GM21737 (cell line): ENCODE measurements around the gene LINC01488.

Experiments
- ATAC-seq: cut with Tn5 transposase; IDR thresholded peaks from one replicate; pipeline ENCODE4 v1.9.1; 2021; ENCODE audit warnings: mild to moderate bottlenecking, moderate library complexity; ENCODE audit not compliant: unreplicated experiment

LINC01488 gene

DNA sequence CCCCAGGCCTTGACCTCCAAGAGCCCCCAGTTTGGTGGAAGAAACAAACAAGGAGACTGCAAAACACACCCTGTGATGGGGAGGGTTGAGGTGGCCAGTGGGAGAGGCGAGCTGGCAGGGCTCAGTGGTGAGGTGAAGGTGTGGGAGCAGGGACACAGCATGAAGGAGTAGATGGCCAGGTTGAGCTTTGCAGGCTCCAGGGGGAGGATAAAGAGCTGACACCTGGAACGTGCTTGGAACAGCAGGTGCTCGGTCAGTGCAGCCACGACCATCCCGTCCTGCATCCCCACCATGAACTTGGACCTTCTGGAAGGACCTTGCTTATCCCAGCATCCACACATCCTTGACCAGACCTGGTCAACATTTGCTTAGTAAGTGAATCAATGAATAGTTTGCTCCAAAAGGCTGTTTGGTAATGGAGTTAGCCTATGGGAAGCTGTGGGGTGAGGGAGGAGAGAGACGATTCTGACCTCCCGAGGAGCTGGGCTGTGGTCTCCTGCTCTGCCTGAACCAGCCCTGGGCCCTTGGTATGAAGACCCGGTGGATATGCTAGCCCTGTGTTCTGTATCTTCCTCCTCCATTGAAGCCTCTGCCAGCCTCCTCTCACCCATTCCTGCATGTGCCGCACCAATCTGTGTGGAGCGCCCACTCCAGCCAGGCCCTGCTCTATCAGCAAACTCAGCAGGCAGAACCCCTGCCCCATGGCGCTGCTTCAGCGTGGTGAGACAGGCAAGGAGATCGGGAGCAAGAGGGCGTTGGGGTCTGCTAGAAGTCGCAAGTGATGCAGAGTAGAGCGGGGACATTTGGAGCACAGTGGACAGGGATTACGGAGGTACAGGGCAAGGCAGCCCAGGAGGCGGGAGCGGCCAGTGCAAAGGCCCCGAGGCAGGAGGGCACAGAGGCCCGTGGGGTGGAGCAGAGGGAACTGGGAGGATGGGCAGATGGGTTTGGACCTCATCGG lies 9.9 kb downstream of the LINC01488 start:
- no peak for ATAC-seq

DNA sequence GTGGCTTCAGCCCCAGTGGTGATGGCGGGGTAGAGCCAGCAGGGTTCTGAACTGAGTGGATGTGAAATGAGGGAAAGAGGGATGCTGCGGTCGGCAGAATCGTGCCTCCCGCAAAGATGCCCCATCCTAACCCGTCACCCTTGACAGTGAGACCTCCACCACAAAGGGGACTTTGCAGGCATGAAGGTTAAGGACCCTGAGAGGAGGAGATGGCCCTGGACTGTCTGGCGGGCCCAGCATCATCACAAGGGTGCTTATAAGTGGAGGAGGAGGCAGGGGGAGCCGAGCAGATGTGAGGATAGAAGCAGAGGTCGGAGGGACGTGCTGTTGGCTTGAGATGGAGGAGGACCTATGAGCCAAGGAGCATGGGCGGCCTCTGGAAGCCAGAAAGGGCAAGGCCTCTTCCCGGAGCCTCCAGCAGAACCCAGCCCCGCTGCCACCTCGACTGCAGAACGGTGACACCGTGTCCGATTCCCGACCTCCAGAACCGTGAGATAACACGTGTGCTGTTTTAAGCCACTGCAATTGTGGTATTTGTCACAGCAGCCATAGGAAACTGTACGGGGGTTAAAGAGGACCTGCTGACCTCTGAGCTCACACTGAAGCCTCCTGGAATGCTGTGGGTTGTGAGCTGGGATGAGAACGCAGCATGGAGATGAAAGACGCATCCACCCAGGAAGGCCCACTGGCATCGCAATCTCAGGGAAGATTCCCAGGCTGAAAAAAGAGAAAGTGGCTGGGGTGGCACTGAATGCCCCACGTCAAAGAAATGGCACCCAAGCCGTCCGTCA lies 10.9 kb downstream of the LINC01488 start:
- ATAC-seq, result no peak

DNA sequence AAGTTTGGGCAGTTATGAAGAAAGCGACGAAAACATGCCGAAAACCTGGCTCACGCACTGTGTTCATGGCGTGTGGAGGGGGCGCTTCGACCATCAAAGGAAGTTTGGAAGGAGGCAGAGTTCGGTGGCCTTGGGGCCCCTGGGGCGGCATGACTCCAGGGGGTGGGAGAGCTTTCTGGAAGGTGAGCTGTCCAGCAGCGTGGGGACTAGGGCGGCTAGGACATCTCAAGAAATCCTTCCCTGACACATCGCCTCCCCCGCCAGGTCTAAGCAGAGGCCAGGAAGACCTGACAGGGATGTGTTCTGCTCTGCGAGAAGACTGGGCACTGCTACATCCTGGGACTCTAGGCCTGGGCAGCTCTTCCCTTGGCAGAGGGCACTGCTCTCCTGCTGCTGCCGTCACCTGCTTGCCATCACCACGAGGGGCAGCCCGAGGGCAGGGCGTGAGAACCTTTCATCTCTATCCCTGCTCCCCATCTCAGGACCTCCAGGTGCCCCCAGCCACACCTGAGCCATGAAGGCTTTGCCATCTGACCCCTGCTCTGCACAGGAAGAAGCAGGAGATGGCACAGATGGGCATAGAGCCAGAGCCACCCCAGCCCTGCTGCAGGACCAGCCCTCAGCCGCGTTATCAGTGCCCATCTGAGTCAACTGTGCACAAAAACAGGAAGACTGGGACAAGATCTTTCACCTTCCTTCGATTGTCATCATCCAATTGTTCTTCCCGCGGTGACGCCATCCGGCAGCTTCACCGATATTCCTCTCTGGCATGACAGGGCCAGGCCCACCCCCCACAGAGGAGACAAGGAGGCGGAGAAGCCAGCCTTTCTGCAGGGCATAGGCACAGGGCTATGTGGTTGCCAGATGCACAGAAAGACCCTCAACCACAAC lies 12.7 kb downstream of the LINC01488 start:
- no peak for ATAC-seq

DNA sequence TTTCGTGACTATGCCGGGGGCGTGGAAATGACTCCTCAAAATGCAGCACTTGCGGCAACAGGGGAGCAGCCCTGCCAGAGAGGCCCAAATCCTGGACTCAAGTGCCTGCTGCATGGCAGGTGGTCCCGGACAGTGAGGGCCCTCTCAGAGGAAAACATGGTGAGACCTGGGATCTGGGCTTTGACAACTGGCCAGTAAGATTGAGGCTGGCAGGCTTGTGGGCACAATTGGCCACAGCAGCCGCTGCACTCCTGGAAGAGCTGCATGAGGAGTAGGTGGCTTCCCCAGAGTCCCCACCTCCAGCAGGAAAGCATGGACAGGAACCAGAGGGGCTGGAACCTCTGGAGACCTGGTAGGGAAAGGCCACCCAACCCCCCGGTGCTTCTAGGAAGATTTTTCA lies 13.4 kb downstream of the LINC01488 start:
- no peak for ATAC-seq

DNA sequence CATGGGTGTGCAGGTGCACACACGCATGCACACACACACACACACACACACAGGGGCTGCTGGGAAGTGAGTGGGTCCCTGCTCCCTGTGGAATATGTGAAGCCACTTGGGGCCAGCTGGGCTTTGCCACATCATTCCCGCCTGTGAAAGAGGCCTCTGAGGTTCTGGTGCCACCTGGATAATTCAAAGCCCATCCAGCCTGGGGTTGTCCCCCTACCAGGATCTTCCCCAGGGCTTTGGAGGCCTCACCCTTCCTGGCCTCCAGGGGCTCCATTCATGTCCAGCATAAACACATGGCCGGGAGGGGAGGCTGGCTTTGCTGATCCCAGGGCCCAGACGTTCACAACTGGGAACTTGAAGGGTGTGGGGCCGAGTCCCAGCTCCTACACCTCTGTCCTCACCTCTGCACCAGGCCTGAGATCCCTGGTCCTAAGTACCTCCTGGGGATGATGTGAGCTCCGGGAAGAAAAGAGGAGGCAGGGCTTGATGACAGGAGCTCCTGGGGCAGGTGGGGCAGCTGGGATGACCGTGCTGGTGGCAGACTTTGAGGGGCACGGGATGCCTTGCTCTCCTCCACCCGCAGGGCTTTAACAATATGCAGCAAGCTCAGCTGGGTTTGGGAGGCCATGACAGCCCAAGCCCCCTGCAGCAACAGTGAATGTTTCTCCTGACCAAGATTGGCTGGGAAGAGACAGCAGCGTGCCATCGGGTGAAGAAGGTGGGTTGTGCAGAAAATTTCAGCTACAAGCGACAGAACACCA lies 14.2 kb downstream of the LINC01488 start:
- ATAC-seq, result no peak

DNA sequence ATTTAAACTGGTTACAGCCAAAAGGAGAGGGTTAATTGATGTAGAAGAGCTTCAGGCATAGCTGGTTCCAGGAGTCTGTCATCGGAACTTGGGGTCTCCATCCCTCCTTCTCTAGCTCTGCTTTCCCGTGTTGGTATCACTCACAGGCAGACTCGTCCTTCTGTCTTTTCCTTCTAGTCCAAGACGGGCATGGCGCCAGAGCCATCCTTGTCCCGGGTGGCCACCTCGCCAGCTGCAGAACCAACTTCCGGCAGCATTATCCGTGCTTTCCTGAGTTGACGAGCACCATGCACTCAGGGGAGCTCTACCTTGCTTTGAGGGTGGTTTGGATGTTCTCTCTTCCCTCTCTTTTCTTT lies 14.7 kb downstream of the LINC01488 start:
- no peak for ATAC-seq

DNA sequence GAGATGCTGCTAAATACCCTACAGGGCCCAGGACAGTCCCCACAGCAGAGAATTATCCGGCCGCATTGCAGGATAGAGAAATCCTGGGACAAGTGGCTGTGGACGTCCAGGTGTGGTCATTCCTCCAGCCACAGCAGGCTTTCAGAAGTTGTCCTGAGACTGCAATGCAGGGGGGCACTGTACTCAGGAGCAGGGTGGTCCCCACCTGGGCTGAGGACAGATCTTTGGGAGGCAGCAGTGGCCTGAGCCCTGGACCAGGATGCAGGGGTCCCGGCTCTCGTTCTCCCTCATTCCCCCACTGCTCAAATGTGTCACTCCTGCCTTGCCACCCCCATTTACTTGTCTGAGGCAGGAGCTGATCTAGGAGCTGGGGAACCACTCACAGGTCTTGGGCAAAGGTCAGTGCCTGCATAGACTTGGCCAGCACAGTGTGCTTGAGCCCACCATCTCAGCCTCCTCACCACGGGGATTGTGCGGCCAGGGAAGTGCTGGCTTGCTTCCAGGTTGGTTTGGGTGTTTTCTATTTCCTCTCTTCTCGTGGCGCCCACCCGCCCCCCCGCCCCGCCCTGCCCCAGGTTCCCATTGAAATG lies 15.3 kb downstream of the LINC01488 start:
- no peak for ATAC-seq

DNA sequence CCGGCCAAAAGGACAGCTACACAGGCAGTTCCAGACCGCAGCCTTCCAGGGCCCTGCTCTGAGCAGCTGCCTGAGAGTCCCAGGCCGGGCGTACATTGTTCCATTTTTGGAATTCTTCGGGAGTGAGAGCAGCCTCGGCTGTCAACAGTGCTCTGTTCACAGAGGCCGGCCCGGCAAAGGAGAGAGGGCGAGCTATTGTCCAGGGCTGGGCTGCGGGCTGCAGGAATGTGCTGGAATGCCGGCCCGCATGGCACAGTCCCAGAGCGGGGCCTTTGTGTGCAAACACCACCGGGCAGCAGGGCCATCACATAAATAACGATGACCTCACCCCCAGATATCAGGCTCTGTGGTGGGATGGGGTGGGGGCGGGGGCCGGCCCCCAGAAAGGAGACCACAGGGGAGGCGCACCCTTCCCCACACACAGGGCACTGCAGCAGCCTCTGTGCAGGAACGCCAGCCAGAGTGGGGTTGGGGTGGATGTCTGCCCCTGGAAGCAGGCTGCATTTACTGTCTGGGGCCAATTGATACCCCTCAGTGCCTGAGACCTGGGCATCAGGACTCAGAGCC lies 15.8 kb downstream of the LINC01488 start:
- no peak for ATAC-seq

DNA sequence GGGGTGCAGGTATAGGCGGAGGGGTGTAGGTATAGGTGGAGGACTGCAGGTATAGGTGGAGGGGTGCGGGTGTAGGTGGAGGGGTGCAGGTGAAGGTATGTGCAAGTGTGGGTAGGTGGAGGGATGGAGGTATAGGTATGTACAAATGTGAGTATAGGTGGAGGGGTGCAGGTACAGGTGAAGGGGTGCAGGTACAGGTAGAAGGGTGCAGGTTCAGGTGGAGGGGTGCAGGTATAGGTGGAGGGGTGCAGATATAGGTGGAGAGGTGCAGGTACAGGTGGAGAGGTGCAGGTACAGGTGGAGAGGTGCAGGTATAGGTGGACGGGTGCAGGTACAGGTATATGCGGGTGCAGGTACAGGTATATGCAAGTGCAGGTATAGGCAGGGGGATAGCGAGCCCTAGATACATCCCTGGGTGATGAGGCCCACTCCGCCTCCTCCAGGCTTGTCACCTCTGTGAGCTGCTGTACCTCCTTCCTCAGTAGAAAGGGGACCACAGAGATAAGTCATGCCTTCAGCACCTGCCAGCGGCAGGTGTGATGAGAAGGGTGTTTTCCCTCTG lies 17.2 kb downstream of the LINC01488 start:
- no peak for ATAC-seq

DNA sequence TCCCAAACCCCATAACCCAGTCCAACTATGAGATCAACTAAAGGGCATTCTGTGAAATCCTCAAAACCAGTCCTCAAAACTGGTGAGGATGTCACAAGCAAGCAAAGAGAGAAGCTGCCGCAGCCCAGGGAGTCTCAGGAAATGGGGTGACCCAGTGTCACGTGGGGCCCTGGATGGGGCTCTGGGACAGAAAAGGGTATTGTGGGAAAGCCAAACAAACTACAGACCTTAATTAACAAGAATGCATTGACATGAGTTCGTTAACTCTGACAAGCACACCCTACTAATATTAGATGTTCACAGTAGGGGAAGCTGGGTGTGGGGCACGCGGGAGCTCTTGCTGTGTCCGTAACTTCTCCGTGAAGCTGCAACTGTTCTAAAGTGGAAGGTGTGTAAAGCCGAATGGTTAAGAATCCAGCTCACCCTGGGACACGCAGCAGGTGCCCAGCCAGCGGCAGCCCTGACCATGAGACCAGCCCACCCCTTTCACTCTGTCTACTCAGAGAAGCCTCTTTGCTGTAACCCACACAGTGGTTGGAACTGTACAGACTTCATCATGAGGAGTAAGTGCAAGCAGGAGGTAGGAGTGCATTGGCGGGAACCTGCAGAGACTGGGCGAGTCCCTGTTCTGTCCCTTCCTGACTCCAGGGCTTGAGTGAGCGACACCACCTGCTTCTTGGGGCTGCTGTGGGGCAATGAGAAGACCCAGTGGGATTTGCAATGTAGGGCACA lies 17.9 kb downstream of the LINC01488 start:
- ATAC-seq, result no peak

DNA sequence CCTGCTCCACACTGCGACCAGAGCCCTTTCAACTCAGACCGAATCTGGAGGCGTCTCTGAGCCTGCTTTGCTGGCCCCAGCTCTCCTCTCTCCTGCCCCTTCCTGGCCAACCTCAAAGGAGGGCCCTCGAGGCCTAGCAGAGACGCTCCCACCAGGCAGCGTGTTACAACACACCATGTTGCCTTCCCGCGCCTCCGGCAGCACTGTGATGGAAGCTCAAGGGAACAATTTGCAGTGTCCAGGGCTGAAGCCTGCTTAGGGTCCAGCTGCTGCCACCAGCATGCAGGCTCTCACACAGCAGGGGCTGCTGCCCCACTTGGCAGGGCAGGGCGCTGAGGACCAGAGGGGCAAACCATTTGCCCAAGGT lies 18.4 kb downstream of the LINC01488 start:
- ATAC-seq, result no peak

DNA sequence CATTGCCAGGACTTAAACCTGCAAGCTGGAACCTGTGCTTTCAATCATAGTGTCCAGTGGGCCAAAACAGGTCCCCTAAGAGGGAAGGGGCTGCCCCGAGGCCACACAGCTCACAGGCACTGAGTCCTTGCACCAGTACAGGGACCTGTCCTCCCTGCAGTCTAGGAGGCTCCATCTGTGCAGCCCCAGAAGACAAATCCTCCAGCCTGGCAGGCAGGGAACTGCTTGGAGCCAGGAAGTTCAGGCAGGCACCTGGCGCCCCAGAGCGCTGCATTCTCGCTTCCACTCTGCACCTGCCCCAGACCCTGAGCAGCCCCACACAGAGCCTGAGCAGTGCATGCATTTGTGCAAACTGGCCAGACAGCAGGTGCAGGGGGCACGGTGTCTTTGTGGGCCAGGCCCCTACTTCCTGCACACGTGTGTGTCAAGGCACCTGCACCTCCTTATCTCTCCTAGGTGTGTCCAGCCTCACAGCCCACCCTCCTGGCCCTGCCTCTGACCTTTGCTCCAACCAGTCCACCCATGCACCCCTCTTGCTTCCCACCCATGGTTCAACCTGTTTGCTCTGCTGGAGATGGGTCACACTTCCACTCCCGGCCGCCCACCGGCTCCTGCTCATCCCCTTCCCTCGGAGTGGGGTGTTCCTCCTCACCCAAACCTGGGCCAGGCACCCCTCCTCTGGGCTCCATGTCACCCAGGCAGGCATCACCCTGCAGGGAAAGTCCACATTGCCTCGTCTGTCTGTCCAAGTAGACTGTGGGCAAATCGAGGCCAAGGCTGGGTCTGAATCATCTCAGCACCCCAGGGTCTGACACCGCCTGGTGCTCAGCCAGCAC lies 19.0 kb downstream of the LINC01488 start:
- no peak for ATAC-seq

DNA sequence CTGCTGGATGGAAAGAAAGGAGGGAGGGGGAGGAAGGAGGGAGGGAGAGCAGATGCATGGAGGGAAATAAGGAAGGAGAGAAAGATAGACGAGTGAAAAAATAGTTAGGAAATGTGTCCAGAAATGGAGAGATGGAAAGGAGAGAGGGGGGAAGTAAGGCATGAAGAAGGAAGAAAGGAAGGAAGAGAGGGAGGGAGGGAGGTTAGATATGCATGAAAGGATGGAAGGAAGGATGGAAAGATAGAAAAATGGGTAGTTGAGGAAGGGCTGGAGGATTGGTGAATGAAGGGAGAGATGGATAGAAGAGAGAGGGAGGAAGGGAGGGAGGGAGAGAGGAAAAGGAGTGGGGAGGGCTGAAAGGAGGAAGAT lies 19.6 kb downstream of the LINC01488 start:
- ATAC-seq, result no peak

DNA sequence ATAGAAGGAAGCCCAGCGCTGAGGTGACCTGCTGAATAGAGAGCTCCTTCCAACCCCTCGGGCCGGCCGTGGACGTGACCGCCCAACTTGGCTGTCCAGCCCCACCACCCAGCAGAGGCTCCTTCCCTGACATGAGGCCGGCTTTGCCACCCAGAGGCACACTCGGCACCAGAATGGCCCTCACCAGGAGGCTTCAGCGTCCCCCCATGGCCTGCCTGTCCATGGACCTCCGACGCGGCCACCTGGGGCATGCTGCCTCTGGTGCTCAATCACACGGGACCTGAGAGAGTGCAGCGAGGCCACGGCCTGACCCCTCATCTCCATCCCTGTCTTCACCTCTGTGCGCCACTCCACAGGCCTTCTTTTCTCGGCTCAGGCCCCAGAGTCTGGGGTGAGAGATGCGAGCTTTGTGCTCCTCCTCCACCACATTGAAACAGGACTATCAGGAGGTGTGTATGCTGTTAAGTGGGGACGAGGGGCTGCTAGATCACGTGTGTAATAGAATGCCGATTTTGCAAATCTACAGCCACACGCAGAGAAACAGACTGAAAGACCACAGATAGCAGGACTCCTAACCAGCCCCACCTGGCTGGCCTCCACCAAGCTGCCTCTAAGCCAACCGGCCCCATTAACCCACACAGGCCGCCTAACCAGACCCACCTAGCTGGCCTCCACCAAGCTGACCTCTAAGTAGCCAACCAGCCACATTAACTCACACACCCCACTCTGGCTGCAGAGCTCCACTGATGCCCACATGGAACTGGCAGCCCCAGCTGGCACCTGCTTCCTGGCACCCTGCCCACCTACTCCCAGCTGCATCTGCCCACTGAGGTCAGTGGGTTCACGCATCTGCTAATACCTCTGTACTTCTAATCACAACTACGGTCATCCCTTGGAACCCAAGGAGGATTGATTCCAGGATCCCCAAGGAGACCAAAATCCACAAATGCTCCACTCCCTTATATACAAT lies 20.7 kb downstream of the LINC01488 start:
- no peak for ATAC-seq

DNA sequence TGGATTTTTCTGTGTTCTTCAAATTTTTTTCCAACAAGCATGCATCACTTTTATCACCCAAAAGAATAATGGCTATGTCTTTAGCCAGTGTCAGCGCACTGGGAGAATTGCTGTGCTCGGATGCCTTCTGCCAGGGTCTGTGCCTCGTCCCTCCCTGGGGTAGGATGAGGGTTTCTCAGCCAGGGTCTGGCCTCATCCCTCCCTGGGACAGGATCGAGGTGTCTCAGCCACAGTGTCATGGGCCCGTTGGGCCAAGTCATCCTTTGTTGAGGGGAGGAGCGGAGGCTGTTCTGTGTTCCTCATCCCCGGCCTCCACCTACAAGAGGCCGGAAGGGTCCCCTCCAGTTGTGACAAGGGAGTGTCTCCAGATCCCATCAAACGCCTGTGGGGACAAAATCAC lies 22.7 kb downstream of the LINC01488 start:
- ATAC-seq, result no peak

DNA sequence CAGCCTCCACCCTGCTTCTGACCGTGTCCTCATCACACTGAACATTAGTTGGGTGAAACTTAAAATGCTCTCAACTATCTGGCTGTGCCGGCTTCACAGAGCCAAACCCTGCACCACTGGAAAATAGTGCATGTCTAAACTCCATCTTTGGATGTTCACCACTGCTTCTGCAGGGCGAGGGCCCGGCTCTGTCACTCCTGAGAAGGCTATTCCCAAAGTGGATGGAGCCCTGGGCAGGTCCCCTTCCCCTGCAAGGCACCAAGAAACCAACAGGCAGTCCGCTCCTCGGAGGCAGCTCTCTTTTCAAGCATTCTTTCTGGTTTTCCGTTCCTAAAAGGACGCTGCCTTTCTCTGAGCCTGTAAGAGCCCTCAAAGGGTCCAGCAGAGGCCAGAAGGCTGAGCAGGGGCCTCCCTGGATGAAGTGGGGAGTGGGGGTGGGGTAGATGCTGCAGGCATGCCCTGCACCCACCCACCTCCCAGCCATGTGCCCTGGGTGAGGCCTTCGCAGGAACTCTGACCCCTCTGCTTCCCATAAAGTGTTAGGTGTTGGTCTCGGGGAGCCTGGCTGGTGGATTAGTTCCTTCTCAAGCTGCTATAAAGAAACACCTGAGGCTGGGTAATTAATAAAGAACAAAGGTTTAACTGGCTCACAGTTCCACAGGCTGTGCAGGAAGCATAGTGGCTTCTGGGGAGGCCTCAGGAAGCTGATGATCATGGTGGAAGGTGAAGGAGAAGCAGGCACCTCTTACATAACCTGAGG lies 23.3 kb downstream of the LINC01488 start:
- ATAC-seq, result no peak
